ENCODE data around the gene TMEM132D. TPM values are rescaled to one million over a fixed set of nuclear protein-coding genes. Genes with fewer than 3 reads are reported as not detected.

Gene TMEM132D
- total RNA-seq, 1 donor from 2014 or later = 16.5 TPM

GRCh38 chr12:129588142-129588541, 315.7 kb downstream of the TMEM132D start:
- peaks cover 2% of the 10 kb centered on the region for H3K4me1 Mint-ChIP-seq (ENCODE audit: low read depth, unreplicated experiment)
- peaks cover 5% of the 10 kb centered on the region for H3K36me3 Mint-ChIP-seq (ENCODE audit: unreplicated experiment)
- H3K4me3 Mint-ChIP-seq (ENCODE audit: unreplicated experiment) = no peak overlapping the region
- peaks cover 3% of the 10 kb centered on the region for H3K27me3 Mint-ChIP-seq (ENCODE audit: unreplicated experiment)
- H3K27ac Mint-ChIP-seq (ENCODE audit: unreplicated experiment) = no peak overlapping the region
- TF ChIP-seq, protein P1, sequence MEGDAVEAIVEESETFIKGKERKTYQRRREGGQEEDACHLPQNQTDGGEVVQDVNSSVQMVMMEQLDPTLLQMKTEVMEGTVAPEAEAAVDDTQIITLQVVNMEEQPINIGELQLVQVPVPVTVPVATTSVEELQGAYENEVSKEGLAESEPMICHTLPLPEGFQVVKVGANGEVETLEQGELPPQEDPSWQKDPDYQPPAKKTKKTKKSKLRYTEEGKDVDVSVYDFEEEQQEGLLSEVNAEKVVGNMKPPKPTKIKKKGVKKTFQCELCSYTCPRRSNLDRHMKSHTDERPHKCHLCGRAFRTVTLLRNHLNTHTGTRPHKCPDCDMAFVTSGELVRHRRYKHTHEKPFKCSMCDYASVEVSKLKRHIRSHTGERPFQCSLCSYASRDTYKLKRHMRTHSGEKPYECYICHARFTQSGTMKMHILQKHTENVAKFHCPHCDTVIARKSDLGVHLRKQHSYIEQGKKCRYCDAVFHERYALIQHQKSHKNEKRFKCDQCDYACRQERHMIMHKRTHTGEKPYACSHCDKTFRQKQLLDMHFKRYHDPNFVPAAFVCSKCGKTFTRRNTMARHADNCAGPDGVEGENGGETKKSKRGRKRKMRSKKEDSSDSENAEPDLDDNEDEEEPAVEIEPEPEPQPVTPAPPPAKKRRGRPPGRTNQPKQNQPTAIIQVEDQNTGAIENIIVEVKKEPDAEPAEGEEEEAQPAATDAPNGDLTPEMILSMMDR (IDR thresholded peaks at IDR 0.05; ENCODE audit: partially characterized antibody, unreplicated experiment) = no peak
- no peak for DNase-seq
- H3K9me3 Mint-ChIP-seq (ENCODE audit: unreplicated experiment) = peaks cover 7% of the 10 kb centered on the region

DNA sequence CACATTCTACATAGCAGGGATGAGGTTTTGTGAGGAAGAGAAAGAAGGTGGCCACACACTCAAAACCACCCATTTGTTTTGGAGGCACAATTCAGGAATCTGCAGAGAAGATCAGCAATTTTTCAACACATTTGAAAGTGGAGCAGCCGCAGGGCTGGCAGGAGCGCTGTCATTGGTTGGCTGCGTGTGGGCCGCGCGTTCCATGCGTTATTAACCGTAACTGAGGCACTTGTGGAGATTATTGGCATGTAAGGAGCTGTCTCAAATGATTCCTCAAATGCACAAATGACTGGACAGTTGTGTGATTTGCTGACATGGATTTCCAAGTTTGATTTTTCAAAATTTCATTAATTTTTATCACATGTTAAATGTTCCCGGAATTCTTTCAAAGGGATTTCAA, 318.5 kb downstream of the TMEM132D start:
- TF ChIP-seq, protein P1 (IDR thresholded peaks at IDR 0.05; ENCODE audit: partially characterized antibody, unreplicated experiment) = no peak
- Mint-ChIP-seq H3K27ac (ENCODE audit: unreplicated experiment) (no peak overlapping the region), H3K9me3 (ENCODE audit: unreplicated experiment) (peaks cover 10% of the 10 kb centered on the region), H3K4me1 (ENCODE audit: low read depth, unreplicated experiment) (peaks cover 2% of the 10 kb centered on the region), H3K27me3 (ENCODE audit: unreplicated experiment) (peaks cover 5% of the 10 kb centered on the region), H3K36me3 (ENCODE audit: unreplicated experiment) (peaks cover 5% of the 10 kb centered on the region), H3K4me3 (ENCODE audit: unreplicated experiment) (no peak overlapping the region)
- DNase-seq = no peak

- no peak overlapping the region for H3K4me3 Mint-ChIP-seq (ENCODE audit: unreplicated experiment)
- H3K27ac Mint-ChIP-seq (ENCODE audit: unreplicated experiment) = no peak overlapping the region
- peaks cover 2% of the 10 kb centered on the region for H3K4me1 Mint-ChIP-seq (ENCODE audit: low read depth, unreplicated experiment)
- TF ChIP-seq, protein P1 (IDR thresholded peaks at IDR 0.05; ENCODE audit: partially characterized antibody, unreplicated experiment) = no peak
- peaks cover 2% of the 10 kb centered on the region for H3K27me3 Mint-ChIP-seq (ENCODE audit: unreplicated experiment)
- H3K36me3 Mint-ChIP-seq (ENCODE audit: unreplicated experiment) = peaks cover 6% of the 10 kb centered on the region
- DNase-seq = no peak
- H3K9me3 Mint-ChIP-seq (ENCODE audit: unreplicated experiment) = peaks cover 10% of the 10 kb centered on the region
Measured at GRCh38 chr12:129579879-129580278, 323.9 kb downstream of the TMEM132D start.

- no peaks in the 10 kb centered on the region for H3K36me3 Mint-ChIP-seq (ENCODE audit: unreplicated experiment)
- H3K27ac Mint-ChIP-seq (ENCODE audit: unreplicated experiment) = no peak overlapping the region
- TF ChIP-seq, protein P1 (IDR thresholded peaks at IDR 0.05; ENCODE audit: partially characterized antibody, unreplicated experiment) = no peak
- H3K27me3 Mint-ChIP-seq (ENCODE audit: unreplicated experiment) = no peaks in the 10 kb centered on the region
- H3K9me3 Mint-ChIP-seq (ENCODE audit: unreplicated experiment) = peaks cover 6% of the 10 kb centered on the region
- peaks cover 5% of the 10 kb centered on the region for H3K4me1 Mint-ChIP-seq (ENCODE audit: low read depth, unreplicated experiment)
- no peak for DNase-seq
- no peak overlapping the region for H3K4me3 Mint-ChIP-seq (ENCODE audit: unreplicated experiment)
Measured at GRCh38 chr12:129571901-129572494, 331.8 kb downstream of the TMEM132D start.

DNA sequence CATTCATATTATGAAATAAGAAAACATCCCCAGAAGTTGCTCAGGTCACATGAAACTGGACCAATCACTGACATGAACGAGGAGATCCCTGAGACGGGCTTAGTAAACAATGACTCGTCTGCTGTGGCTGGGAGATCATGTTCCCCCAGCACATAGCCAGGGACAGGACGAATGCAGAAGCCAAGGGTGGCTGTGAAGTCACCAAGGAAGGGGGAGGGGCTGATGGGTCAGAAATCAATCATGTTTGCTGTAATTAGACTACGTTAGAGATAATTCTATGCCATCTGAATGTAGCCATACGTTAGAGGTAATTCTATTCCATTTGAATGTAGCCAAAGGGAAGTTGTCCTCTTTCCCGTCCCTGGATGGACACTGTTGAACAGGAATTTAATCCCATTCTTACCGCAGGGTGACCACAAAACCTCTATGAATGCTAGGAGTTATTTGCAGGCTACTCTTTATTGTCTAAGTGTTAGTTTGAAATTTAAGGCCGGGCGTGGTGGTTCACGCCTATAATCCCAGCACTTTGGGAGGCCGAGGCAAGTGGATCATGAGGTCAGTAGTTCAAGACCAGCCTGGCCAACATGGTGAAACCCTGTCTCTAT, 332.9 kb downstream of the TMEM132D start:
- no peak for DNase-seq
- TF ChIP-seq, protein P1 (IDR thresholded peaks at IDR 0.05; ENCODE audit: partially characterized antibody, unreplicated experiment) = no peak
- Mint-ChIP-seq H3K4me3 (ENCODE audit: unreplicated experiment) (no peak overlapping the region), H3K36me3 (ENCODE audit: unreplicated experiment) (peaks cover 3% of the 10 kb centered on the region), H3K27ac (ENCODE audit: unreplicated experiment) (no peak overlapping the region), H3K4me1 (ENCODE audit: low read depth, unreplicated experiment) (peaks cover 5% of the 10 kb centered on the region), H3K27me3 (ENCODE audit: unreplicated experiment) (no peaks in the 10 kb centered on the region), H3K9me3 (ENCODE audit: unreplicated experiment) (peaks cover 6% of the 10 kb centered on the region)
